HG02870 (cell line): ENCODE data around the gene MAP1LC3B.

Source experiments
- ATAC-seq: cut with Tn5 transposase; IDR thresholded peaks from one replicate; pipeline ENCODE4 v1.9.1; 2021; ENCODE audit warnings: mild to moderate bottlenecking, moderate library complexity; ENCODE audit not compliant: unreplicated experiment

Gene MAP1LC3B

GRCh38 chr16:87407511-87408112 lies 15.5 kb downstream of the MAP1LC3B start:
- ATAC-seq: no peak

- no peak for ATAC-seq
These were observed 17.0 kb downstream of the MAP1LC3B start for GRCh38 chr16:87409153-87409552.

DNA sequence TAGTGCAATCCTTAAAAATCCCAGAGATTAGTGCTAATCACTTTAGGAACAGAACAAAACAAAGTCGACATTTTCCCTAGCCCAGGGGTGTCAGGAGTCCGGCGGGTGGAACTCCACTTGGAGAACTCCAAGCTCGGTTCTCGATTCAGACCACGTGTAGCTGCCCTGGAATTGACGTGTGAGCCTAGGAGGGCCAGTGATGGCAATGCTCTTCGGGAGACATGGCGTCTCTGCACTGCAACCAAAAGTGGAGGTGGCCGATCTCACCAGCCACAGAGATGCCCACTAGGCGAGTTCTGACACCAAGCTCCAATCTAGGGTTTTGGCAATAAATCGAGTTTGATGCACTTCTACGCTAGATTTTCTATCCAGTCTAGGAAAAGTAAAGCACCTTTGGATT lies 17.6 kb downstream of the MAP1LC3B start:
- no peak for ATAC-seq

GRCh38 chr16:87410530-87410929 lies 18.4 kb downstream of the MAP1LC3B start:
- ATAC-seq: no peak

DNA sequence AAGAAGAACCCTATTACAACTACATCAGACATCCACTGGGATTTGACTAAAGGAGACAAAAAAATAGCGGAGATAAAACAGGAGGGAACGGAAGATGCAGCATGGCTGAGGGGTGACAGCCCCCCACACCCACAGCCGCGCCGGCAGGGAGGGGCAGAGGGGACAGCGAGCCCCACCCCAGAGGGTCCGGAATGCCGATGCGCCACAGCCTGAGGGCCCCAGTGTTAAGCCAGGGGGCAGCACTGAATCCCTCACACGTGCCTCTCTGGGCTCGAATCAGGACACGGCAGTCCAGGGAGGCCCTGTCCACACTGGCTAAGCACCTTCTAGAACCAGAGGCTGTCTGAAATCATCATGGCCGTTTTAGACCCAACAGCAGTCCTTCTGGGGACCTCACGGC lies 18.8 kb downstream of the MAP1LC3B start:
- no peak for ATAC-seq

GRCh38 chr16:87411375-87412271 lies 19.5 kb downstream of the MAP1LC3B start:
- ATAC-seq: no peak

GRCh38 chr16:87412371-87412995 lies 20.3 kb downstream of the MAP1LC3B start:
- ATAC-seq: no peak

GRCh38 chr16:87412996-87413421 lies 20.9 kb downstream of the MAP1LC3B start:
- ATAC-seq: no peak

GRCh38 chr16:87414251-87414680 lies 22.1 kb downstream of the MAP1LC3B start:
- no peak for ATAC-seq

- no peak for ATAC-seq
These were observed 23.3 kb downstream of the MAP1LC3B start for GRCh38 chr16:87415441-87415840.

DNA sequence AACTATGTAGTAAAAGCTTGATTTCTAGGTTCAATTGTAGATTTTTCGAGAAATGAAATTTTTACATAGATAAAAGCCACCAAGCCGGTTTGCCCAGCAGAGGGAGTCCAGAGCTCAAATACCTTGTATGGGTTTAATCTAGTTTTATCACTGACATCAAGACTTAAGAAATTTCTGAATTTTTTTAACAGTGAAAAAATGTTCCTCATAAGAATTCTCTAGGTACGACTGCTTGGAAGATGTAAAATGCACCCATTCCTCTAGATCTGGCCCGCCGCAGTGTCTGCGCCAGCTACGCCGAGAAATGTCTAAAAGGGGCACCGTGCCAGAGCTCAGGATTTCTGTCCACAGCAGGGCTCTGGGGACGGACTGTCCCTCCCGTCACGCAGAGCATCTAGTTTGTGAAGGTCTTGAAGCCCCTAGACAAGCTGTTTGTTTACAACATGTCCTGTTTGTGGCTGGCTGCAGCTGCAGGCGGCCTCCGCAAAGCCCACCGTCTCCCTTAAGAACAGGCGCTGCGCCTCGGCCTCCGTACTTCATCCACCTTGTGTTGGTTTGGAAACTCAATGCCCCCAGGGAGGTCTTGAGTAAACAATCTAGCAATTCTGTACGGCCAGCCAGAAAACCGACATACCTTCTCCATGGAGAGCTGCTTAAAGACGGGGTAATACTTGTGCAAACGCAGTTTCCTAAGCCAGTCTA lies 24.8 kb downstream of the MAP1LC3B start:
- no peak for ATAC-seq

- no peak for ATAC-seq
These were observed 25.4 kb downstream of the MAP1LC3B start for GRCh38 chr16:87417528-87417910.

DNA sequence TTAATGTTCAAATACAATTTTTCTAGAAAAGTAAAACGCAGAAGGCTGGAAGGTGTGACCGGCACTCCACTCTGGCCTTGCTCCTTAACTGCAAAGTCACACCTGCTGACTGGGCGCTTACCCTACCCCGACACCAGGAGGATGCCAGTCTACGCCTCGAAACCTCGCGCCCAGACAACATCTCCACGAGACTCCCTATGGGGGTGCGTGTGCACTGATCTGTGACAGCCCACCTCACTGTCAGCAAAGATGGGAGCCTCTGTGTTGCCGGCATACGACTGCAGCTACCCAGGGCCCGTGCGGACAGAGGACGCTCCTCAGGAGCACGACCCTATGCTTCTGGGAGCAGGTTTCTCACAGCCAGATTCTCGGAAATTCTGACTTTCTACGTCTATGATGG lies 26.1 kb downstream of the MAP1LC3B start:
- no peak for ATAC-seq

- no peak for ATAC-seq
These were observed 26.5 kb downstream of the MAP1LC3B start for GRCh38 chr16:87418644-87419043.

- ATAC-seq: no peak
These were observed 28.2 kb downstream of the MAP1LC3B start for GRCh38 chr16:87420026-87421002.

- ATAC-seq: no peak
These were observed 29.1 kb downstream of the MAP1LC3B start for GRCh38 chr16:87421003-87421912.

GRCh38 chr16:87422106-87422505 lies 30.0 kb downstream of the MAP1LC3B start:
- ATAC-seq: no peak

- no peak for ATAC-seq
These were observed 31.3 kb downstream of the MAP1LC3B start for GRCh38 chr16:87423429-87423828.

DNA sequence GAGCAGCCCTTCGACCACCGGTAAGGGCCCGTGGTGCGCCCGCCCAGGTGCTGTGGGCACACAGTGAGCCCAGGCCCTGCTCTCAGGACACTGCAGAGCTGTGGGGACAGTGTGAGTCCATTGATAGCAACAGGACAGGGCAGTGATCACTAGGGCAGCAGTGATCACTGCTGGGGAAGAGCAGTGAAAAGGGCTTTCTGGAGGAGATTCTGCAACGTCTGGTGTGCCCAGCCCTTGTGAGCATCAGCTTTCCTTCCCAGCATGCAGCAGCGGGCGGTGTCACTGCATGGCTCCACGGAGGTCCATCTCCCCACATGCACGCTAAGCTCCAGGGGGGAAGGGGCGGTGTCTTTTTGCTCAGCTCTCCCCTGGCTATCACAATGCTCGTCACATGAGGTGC lies 32.1 kb downstream of the MAP1LC3B start:
- ATAC-seq: no peak
